NCI-H82 (cell line): Measurements from ENCODE around the gene MADCAM1.

Source experiments
- DNase-seq: peaks from one replicate; lab custom pipeline; 2025; lab: John Stamatoyannopoulos, UW

Gene MADCAM1

GRCh38 chr19:532561-533363, 36.5 kb downstream of the MADCAM1 start:
- peak; percentile 54 for DNase-seq

GRCh38 chr19:533364-534058, 37.2 kb downstream of the MADCAM1 start:
- DNase-seq = peak; percentile 80

GRCh38 chr19:534088-534487, 37.8 kb downstream of the MADCAM1 start:
- DNase-seq = no peak

GRCh38 chr19:535017-535835, 38.9 kb downstream of the MADCAM1 start:
- no peak for DNase-seq

- no peak for DNase-seq
Observed at GRCh38 chr19:536031-536880, 40.0 kb downstream of the MADCAM1 start.

- no peak for DNase-seq
Observed at GRCh38 chr19:536881-537404, 40.7 kb downstream of the MADCAM1 start.

GRCh38 chr19:538641-539428, 42.5 kb downstream of the MADCAM1 start:
- no peak for DNase-seq

GRCh38 chr19:539429-540030, 43.2 kb downstream of the MADCAM1 start:
- no peak for DNase-seq

GRCh38 chr19:540867-541637, 44.8 kb downstream of the MADCAM1 start:
- DNase-seq = no peak

- no peak for DNase-seq
Observed at GRCh38 chr19:541699-542098, 45.4 kb downstream of the MADCAM1 start.

GRCh38 chr19:542173-542866, 46.0 kb downstream of the MADCAM1 start:
- no peak for DNase-seq

- DNase-seq = no peak
Observed at GRCh38 chr19:543910-544608, 47.8 kb downstream of the MADCAM1 start, which contains the start of gene GZMM. TSS of gene GZMM (plus strand) at chr19:544053. CDS start at chr19:544072, 19 bp downstream.

GRCh38 chr19:547117-547516, 50.8 kb downstream of the MADCAM1 start:
- no peak for DNase-seq

GRCh38 chr19:547836-548720, 51.8 kb downstream of the MADCAM1 start:
- DNase-seq = no peak

- no peak for DNase-seq
Observed at GRCh38 chr19:548886-549830, 52.9 kb downstream of the MADCAM1 start.

GRCh38 chr19:554817-555216, 58.5 kb downstream of the MADCAM1 start:
- no peak for DNase-seq
